GM18870 (cell line): ENCODE measurements around the gene SLC38A8.

ENCODE experiments used
- ATAC-seq: cut with Tn5 transposase; IDR thresholded peaks from one replicate; pipeline ENCODE4 v1.9.1; 2021; ENCODE audit warnings: moderate library complexity; ENCODE audit not compliant: unreplicated experiment

The SLC38A8 gene

DNA sequence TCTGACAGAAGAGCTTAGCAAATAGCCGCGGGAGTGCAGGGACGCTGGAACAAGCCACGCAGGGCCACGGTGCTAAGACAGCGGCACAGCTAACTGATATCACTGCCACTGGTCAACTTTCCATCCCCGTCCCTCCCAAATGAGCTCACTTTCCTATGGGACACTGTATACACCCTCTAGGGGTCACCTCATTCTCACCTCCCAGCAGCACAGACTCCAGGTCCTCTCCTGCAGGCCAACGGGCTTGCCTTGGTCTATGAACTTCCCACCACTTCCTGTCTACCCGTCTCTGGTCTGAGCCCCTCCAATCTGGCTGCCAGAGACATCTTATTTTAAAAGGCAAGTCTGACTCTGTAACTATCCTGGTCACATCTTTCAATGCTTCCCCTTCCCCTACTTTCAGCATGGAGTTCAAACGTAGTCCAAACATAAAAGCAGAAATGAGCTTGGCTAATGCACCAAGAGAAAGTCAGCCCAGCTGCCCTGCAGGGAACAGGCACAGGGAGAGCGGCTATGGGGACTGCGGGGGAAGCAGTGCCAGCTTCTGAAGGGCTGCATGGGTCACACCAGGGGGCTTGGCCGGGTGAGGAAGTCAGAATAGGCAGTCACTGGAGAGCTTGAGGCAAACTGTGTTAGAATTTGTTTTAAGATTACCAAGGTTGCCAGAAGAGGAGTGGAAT lies 26.3 kb upstream of the SLC38A8 start:
- no peak for ATAC-seq

DNA sequence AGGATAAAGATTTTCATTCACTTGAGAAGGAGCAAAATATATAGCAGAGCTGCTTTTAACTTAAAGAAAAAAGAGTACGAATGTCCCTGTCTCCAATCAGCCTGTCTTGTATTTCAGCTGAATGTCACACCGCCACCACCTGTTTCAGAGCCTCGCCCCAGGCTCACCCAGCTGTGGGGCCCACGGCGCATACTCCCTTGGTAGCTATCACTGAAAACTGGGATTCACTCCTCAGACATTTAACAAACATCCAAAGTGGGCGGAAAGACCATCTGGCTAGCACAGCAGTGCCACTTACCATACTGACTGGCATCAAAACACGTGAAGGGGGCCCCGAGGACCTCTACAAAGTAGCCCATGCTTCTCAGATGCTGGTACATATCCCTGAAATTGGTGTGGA lies 25.4 kb upstream of the SLC38A8 start:
- no peak for ATAC-seq

DNA sequence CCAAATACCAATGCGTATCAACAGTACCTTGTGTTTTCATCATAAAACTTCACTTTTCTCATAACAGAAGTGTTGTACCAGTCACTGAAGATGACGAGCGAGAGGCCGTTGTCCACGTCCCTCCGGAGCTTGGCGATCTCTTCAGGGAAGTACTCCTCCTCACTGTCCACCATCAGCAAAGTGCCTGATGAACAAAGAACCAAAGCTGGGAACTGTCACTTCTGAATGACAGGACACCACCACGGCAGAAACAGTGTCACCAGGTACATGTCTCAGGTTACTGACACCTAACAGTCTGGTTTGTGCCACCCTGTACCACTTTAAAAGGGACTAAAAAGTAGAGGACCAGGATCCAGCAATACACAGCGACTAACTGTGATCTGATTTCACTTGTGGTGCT lies 25.0 kb upstream of the SLC38A8 start:
- ATAC-seq, result no peak

DNA sequence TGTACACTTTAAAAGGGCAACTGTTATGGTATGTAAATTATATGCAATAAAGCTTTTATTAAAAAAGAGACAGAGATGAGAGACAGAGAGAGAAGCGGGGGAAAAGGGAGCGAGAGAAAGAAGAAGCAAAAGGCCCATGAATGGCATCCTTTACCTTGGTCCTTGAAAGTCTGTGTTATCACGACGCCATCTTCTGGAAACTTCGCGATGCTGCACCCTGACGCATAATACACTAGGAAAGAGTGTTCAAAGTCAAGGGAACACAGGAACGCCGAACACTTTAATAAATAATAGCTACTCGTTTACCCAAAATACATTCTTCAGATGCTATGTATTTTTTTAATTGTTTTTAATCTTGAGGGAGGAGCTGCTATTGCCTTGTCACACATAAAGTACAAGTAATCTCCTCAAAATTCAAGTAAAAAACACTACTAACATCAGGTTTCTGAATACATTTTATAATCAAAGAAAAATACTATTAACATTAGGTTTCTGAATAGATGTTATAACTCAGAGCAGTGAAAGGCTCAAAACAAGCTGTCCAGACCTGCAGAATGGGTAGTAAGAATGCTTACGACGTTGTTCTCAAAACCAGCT lies 23.0 kb upstream of the SLC38A8 start:
- no peak for ATAC-seq

DNA sequence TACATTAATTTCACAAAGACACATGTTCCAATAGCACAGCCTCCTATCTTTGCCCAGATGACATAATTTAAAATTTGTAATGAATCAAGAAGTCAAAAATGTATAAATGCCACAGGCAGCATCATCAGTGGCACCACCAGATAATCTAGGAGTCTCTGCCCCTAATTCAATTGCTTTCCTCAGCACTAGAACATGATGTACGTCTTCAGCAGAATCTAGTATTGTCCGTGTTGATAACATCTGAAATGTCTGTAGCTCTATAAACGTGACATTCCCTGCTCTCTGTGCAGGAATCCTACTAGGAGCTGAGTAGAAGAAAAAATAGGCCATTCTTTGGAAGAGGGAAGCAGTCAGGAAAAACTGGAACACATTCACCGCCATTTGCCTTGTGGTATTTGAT lies 21.4 kb upstream of the SLC38A8 start:
- ATAC-seq, result no peak

DNA sequence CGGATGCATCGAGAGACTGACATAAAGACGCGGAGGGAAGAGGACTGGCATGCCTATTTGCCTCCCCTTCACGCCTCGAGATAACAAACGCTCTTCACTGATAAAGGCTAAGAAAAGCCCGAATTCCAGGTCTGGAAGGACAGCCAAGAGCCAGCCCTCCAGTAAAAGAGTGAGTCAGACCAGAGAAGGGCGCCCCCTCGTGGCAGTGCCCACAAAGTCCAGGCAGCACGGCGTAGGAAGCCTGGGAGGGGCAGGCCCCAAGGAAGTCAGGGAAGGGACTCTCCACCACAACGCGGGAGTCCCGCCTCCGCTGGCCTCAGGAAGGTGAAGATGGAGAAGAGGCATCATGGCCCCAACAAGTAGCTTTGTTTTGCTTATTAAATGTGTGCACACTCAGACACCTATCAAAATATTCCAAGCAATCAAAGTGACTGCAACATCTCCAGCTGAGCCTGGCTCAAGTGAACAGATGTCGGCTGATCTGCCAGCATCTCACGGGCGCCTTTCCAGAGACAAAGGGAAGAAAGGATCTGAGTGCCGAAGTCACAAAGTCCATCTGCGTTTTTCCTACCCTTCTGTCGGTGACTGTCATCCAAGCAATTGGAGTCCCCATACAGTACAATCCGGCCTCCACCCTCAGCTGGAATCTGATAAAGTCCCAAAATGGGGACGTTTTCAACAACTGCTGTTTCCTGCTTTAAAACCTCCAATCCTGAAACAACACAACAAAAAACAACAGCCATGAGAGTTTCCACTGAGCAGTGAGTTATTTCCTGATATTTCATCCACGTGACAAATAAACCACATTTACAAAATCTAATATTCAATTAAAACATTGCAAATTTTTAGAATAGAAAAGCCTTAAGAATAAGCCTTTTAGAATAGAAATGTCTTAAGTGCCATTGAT lies 20.4 kb upstream of the SLC38A8 start:
- ATAC-seq, result no peak

DNA sequence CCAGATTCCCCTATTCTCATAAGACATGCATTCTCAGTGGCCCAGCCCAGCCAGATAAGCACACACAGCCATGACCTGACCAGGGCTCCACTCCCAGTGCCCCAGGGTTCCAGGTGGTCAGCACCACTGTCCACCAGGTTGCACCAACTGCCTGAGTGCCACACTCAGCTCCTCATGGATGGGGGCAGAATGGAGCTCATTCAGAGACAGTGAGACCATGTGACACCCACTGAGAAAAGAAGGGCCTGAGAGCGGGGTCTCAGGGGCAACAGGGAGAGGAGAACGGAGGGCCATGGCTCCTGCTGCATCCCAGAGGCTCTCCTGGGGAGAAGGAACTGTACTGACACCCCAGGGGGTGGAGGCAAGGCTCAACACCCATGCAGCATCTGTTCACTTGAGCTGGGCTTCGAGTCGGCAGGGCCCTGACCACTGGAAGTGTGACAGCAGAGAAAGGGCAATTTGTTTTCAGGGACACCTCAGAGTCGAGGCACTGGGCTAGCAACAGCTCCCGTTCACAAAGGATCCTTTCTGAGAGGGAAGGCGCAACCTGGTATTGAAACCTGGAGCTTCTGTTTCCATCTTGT lies 18.7 kb upstream of the SLC38A8 start:
- ATAC-seq, result no peak

DNA sequence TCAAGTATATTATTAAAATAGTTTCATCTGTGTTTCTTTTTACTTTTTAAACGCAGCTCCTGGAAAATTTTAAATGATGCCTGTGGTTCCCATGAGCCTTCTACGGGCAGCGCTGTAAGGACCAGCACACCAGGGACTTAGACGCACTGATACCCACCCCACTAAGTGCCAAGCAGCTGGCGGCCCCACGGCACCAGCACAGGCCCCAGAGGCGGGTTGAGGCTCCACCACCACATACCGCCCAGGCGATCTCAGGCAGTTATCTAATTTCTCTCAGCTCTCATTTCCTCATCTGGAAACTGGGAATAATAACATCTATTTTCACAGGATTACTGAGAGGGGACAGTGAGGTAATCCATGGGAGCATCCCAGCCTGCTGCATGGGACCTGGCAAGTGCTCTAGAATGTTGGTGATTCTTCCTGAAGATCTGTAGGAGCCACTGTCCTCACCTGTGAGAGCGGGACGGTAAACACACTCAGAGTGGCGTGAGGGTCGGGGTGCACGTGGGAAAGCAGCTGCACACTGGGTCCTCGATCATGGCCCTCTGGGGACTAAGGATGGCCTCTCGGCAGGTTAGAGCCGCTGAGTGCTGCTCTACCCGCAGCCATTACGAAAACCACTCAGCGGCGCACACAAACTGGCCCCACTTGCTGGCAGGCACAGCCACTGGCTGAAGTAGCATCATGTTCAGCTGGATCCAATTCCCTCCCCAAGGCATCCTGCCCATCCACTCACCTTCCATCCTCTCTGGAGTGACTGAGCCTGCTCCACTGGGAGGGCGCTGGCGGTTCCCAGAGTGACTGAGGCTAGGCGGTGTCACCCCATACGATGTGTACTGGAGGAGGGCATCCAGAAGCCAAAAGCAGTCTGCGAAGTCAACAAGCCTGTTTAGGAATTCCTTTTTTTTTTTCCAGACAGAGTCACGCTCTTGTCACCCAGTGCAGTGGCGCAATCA lies 17.6 kb upstream of the SLC38A8 start:
- no peak for ATAC-seq

DNA sequence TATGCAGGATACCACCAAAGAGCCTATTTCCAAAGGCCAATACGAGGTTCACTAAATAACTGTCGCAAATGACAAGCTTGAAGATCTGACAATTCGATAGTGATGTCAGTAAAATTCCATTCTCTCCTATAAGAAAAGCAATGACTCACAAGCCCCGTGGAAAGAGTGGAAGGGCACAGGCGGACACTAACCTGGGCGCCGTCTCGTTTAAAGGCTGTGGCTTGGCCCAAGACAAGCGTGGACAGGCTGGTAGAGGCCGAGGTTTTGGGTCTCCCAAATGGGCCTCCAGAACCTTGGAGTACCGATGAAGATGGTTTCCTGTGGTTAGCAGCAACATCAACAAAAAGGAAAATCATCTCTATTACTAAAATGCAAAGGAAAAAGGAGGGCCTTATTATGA lies 16.5 kb upstream of the SLC38A8 start:
- no peak for ATAC-seq

DNA sequence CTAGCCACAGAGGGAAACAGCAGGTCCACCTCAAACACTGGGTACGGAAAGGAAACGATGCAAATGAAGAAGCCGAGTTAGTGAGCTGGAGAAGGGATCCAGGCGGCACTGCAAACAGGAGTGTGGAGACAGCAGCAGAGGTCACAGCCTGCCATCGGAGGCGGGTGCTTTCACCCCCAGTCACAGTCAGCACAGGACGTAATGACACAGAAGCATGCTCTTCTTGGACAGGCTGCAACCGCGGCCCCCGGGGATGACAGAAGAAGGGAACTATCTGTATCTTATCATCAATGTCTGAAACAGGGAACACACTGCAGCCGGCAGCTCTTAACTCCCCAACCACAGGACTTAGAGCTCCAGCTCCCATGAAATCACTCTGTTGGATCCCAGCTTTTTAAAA lies 16.1 kb upstream of the SLC38A8 start:
- no peak for ATAC-seq

DNA sequence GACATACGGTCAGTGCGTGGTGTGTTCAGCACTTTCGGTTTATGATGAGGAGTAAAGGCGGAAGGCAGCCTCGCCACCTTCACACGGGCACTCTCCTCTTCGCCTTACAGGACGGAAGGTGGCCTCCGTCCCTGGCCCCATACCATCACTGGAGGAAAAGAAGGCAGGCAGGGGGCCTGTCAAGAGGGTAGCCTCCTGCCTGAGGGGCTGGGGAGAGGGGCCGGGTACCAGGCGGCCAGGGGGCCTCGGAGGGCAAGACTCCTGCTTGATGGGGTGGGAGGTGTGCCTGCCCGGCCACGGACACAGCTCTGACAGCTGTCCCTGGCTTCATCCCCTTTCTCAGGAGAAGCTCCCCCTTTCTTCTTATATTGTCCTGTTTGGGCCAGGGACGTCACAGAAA lies 15.6 kb upstream of the SLC38A8 start:
- ATAC-seq, result no peak

DNA sequence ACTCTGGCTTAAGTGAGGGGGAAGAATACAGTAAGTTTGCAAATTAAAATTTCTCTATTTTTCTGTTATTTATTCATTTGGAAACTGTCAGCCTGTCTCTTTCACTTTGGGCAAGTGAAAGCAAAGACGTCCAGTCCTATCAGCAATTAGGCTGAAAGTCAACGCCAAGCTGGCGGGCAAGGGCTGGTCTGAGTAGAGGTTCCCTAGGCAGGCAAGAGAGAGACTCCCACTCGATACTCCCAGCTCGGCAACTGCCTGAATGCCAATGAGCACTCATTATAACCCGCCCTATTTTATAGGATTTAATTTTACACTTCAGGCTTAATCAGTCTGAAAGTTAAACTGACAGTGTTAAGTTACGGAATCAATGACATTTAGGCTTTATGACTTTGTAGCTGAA lies 14.3 kb upstream of the SLC38A8 start:
- ATAC-seq, result no peak

DNA sequence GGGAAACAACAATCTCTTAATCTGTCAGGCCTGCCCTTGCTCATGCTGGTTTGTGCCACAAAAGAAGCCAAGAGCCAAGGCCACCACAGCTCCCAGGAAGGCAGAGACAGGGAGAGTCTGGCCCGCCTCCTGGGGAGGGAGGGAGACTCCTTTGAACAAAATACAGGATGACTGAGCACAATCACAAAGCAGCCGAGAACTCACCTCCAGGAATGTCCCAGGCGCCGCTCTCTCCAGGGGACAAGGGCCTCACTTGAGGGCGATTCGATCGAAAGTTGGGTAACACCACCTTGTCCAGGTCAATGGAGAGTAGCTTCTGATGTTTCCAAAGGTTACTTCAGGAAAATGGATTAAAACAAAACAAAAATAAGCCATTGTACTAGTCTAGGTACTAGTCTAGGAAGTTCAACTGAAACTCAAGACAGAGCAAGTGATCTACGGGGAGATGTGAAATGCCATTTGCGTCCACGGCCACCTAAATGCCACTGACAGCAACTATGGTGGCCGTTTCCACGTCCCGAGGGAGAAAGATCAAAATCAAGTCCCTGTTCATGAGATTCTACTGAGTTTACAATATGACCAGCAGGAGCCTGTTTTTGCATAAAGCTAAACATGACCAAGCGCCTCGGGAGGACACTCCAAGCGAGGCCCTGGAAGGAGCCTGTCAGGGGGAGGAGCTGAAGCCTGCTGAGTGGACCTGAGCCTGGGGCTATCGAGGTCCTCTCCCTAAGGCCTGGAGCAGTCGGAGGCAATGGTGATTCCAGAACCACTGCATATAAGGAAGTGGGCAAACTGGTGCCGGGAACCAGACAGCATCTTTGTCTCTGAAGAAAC lies 13.4 kb upstream of the SLC38A8 start:
- ATAC-seq, result no peak

DNA sequence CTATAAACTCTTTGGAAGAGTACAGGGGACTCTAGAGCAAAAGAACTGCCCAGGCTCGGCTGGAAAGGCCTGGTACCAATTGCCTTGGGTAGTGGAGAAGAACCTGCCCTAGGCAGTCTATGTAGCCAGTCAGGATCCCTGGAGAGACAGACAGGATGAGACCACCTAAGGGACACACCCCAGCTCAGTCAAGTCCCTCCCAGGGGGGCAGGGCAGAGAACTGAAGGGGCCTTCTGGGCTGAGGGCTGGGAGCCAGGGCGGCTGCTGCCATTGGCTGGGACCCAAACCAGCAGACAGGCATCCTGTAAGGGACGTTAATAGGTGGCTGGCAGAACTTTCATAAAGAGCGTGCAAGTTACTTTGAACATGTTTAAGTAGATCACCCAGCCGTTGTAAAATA lies 12.8 kb upstream of the SLC38A8 start:
- ATAC-seq, result no peak

DNA sequence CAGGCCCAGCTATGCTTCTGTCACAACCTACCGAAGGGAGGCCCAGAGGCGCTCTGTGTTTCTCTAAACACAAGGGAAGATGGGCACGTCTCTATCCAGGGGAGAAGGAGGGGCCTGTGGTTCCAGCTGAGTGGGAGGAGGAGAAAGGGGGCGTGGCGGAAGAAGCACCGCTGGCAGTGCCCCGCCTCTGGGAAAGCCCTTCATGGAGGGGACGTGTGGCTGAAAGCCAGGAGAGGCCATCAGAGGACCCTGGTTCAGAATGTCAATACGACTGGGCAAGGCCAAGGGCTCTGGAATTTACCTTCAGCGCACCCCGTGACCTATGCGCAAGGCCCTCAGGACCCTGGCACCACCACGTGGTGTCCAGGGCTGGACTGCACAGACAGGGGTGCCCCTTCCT lies 12.3 kb upstream of the SLC38A8 start:
- no peak for ATAC-seq

DNA sequence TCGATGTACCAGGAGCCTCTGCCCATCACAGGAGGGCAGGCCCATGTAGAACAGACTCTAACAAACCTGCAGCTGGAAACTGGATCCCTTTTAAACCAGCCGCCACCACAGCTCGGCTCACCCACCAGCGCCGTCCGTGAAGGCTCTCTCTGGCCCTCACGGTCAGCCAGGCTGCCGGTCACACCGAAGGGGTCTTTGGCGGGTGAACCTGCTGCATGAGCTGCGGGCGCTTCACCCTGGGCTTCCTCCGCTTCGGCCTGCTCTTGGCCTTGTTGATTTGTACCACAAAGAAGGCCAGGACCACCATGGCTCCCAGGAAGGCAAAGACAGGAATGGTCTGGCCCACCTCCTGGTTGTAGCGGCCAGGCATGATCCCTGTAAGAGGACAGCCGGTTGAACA lies 11.7 kb upstream of the SLC38A8 start:
- ATAC-seq, result no peak

DNA sequence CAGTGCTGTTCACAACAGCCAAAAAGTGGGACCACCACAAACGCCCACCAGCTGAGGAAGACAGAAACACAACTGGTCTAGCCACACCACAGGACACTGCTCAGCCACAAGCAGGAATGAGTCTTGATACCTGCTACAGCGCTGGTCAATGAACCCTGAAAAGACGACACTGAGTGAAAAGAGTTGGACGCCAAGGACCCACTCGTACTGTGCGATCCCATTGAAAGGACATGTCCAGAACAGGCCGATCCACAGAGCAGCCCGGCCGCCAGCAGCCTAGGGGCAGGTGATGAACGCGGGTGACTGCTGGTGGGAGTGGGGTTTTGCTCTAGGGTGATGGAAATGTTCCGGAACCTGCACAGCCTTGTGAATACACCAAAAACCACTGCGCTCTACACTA lies 10.6 kb upstream of the SLC38A8 start:
- no peak for ATAC-seq

DNA sequence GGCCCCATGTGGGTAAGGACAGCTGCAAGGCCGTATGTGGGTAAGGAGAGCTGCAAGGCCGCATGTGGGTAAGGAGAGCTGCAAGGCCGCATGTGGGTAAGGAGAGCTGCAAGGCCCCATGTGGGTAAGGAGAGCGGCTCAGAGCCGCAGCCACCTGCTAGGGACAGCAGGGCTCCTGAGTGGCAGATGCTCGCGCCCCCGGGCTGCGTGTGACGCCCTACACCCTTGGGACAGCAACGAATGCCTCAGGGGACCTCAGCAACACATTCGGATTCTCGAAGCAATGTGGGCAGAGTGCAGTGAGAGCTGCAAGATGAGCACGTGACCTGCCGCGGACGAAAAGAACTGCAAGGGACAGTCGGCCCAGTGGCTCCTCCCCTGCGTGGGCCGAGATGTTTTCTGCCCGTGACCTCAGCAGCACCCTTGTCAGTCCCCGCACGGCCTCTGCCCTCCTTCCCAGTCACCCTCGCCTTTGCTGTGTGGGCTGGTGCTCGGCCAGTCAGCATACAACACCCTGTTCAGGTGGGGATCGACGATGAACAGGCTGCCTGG lies 9.6 kb upstream of the SLC38A8 start:
- no peak for ATAC-seq

DNA sequence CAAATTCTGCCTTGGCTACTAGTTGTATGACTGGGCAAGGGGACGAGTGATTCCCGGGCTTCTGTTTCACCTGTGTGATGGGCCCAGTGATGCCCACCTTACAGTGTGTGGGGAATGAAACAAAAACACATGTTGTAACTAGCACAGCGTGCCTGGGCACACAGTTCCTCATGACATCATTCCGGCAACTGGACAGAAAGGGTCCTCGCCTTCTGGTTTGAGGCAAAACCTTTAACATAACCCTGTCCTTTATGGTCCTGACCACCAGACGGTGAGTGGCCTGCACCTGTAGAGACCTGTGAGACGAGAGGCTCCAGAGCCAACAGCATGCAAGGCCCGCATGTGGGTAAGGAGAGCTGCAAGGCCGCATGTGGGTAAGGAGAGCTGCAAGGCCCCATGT lies 7.7 kb upstream of the SLC38A8 start:
- no peak for ATAC-seq
